Activated B cell treated with CpG ODN at 0.5 μM for 24 hours (primary cell): ENCODE results near the gene CACNA1B. TPM values are rescaled to one million over a fixed set of nuclear protein-coding genes. Genes with fewer than 3 reads are reported as not detected.
A peak's percentile ranks its signal among the peaks of the same experiment; 100 is the strongest.

Experiments used
- ATAC-seq: fragments of 200-7000 bp; cut with Tn5 transposase; one replicate; pipeline ENCODE4 v1.10.0; 2021; ENCODE audit warnings: low read depth, mild to moderate bottlenecking, moderate library complexity
- CTCF ChIA-PET: fragments of 350-600 bp; sonication (Branson Sonifier 250); formaldehyde crosslinking; loops from one replicate; lab custom pipeline; 2021; ENCODE audit warnings: antibody characterized with exemption; lab: Charles Lee
- POLR2A ChIA-PET: fragments of 350-600 bp; sonication (Branson Sonifier 250); formaldehyde crosslinking; loops from one replicate; lab custom pipeline; 2021; ENCODE audit warnings: antibody characterized with exemption; lab: Charles Lee
- DNase-seq: peaks from one replicate; pipeline ENCODE4 v3.0.0; 2022
- H3K27ac Mint-ChIP-seq: one replicate; pipeline ENCODE4 v1.8.0; 2020; ENCODE audit warnings: mixed read lengths
- H3K27me3 Mint-ChIP-seq: one replicate; pipeline ENCODE4 v1.8.0; 2021; ENCODE audit warnings: mixed read lengths
- H3K36me3 Mint-ChIP-seq: one replicate; pipeline ENCODE4 v1.8.0; 2021; ENCODE audit warnings: low read depth, mixed read lengths
- H3K4me1 Mint-ChIP-seq: one replicate; pipeline ENCODE4 v1.8.0; 2021; ENCODE audit warnings: mixed read lengths
- H3K4me3 Mint-ChIP-seq: one replicate; pipeline ENCODE4 v1.8.0; 2020; ENCODE audit warnings: mild to moderate bottlenecking, mixed read lengths
- H3K9me3 Mint-ChIP-seq: one replicate; pipeline ENCODE4 v1.8.0; 2020; ENCODE audit warnings: mixed read lengths
- CTCF ChIP-seq: fragments of 200-600 bp; IDR thresholded peaks from one replicate; pipeline ENCODE4 v1.8.0; 2022; ENCODE audit warnings: antibody characterized with exemption, mild to moderate bottlenecking
- intact Hi-C: fragments of 100-400 bp; cut with micrococcal nuclease; formaldehyde crosslinking; loops from one replicate; pipeline ENCODE4 v1.15.1; 2024
- total RNA-seq: library from RNA; stranded (reverse); gene quantifications from 2 replicates; pipeline ENCODE4 v1.2.3, GENCODE V29; 2022

CACNA1B gene
- total RNA-seq, 1 donor from 2014 or later: 1.5 TPM

GRCh38 chr9:137989999-137990715 is 112.6 kb downstream of the CACNA1B start:
- no peak for ATAC-seq

GRCh38 chr9:138003485-138004190 is 126.1 kb downstream of the CACNA1B start:
- H3K27me3 Mint-ChIP-seq: peaks cover 4% of the 10 kb centered on the region
- ChIA-PET POLR2A (no interaction called here), CTCF (no interaction called here)
- H3K4me3 Mint-ChIP-seq: no peak overlapping the region
- H3K4me1 Mint-ChIP-seq: no peaks in the 10 kb centered on the region
- no peaks in the 10 kb centered on the region for H3K9me3 Mint-ChIP-seq
- TF ChIP-seq CTCF: no peak
- ATAC-seq: no peak
- no peaks in the 10 kb centered on the region for H3K36me3 Mint-ChIP-seq
- intact Hi-C loops: no loop called here
- H3K27ac Mint-ChIP-seq: no peak overlapping the region
- no peak for DNase-seq

More at GRCh38 chr9:137989999-137990715, 112.6 kb downstream of the CACNA1B start:
- POLR2A ChIA-PET: no interaction called here
- Mint-ChIP-seq H3K9me3 (no peaks in the 10 kb centered on the region), H3K4me3 (no peak overlapping the region), H3K27me3 (peaks cover 48% of the 10 kb centered on the region), H3K36me3 (no peaks in the 10 kb centered on the region), H3K4me1 (no peaks in the 10 kb centered on the region), H3K27ac (no peak overlapping the region)
- CTCF ChIA-PET: interaction anchor here (1.5 kb wide), 1 partner anchor 317 kb away, joined by 4 read pairs; no protein-coding TSS in a partner anchor
- intact Hi-C loops: no loop called here
- peak; percentile 5 for DNase-seq
- no peak for TF ChIP-seq CTCF

GRCh38 chr9:138006576-138007233 is 129.1 kb downstream of the CACNA1B start:
- TF ChIP-seq CTCF: no peak
- ATAC-seq (no peak), DNase-seq (no peak)
- intact Hi-C loops: no loop called here
- Mint-ChIP-seq H3K4me1 (no peaks in the 10 kb centered on the region), H3K36me3 (no peaks in the 10 kb centered on the region), H3K4me3 (no peak overlapping the region), H3K27me3 (peaks cover 2% of the 10 kb centered on the region), H3K9me3 (no peaks in the 10 kb centered on the region), H3K27ac (no peak overlapping the region)
- ChIA-PET CTCF (no interaction called here), POLR2A (no interaction called here)

- no peaks in the 10 kb centered on the region for H3K36me3 Mint-ChIP-seq
- peaks cover 2% of the 10 kb centered on the region for H3K27me3 Mint-ChIP-seq
- DNase-seq (no peak), ATAC-seq (no peak)
- ChIA-PET CTCF (no interaction called here), POLR2A (no interaction called here)
- no peaks in the 10 kb centered on the region for H3K9me3 Mint-ChIP-seq
- no peak overlapping the region for H3K4me3 Mint-ChIP-seq
- H3K27ac Mint-ChIP-seq: no peak overlapping the region
- no peaks in the 10 kb centered on the region for H3K4me1 Mint-ChIP-seq
- intact Hi-C loops: no loop called here
- no peak for TF ChIP-seq CTCF
These were observed 130.0 kb downstream of the CACNA1B start for GRCh38 chr9:138007566-138007917.
